ENCODE results near the gene MRGPRF.

Gene MRGPRF

DNA sequence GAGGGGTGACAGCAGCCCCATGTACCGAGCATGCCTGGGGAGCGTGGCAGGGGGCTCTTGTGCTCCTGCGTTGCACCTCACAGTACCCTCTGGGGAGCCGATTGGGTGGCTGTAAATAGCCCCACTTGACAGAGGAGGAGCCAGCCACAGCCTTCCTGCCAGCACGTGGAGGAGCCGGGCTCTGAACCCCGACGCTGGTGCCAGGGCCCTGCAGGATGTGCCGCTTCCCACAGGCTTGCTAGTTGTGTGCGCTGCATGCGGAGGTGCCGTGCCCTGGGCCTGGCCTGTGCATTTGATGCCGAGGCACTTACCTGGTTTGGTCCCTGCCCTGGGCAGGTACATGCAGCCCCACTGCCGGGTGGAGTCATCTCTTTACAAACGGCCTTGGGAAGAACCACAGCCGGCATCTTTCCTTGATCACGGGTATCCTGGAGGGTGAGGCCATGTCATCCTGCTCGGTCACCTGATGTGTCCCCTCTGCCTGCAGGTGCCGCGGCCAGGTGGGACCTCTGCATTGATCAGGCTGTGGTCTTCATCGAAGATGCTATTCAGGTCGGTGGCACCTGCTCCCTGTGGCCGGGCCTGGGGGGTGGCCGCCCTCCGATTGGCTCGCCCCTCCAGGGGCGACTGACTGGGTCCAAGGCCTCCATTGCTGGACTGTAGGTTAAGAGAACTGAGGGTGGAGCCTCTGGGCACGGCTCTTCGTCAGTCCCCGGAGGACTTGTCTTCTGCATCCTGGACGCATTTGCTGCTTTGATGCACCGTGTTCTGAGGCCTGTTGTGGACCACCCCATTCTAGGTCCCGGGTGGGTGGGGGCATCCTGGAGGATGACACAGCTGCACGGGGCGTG is 40.7 kb upstream of the MRGPRF start:
- no peak for DNase-seq (ENCODE audit: low spot score)
- TF ChIP-seq CTCF (IDR thresholded peaks at IDR 0.05; ENCODE audit: extremely low read depth, missing control alignments): no peak

- no peak for DNase-seq (ENCODE audit: low spot score)
- no peak for TF ChIP-seq CTCF (IDR thresholded peaks at IDR 0.05; ENCODE audit: extremely low read depth, missing control alignments)
Observed at GRCh38 chr11:69053169-69053477, 40.1 kb upstream of the MRGPRF start.

DNA sequence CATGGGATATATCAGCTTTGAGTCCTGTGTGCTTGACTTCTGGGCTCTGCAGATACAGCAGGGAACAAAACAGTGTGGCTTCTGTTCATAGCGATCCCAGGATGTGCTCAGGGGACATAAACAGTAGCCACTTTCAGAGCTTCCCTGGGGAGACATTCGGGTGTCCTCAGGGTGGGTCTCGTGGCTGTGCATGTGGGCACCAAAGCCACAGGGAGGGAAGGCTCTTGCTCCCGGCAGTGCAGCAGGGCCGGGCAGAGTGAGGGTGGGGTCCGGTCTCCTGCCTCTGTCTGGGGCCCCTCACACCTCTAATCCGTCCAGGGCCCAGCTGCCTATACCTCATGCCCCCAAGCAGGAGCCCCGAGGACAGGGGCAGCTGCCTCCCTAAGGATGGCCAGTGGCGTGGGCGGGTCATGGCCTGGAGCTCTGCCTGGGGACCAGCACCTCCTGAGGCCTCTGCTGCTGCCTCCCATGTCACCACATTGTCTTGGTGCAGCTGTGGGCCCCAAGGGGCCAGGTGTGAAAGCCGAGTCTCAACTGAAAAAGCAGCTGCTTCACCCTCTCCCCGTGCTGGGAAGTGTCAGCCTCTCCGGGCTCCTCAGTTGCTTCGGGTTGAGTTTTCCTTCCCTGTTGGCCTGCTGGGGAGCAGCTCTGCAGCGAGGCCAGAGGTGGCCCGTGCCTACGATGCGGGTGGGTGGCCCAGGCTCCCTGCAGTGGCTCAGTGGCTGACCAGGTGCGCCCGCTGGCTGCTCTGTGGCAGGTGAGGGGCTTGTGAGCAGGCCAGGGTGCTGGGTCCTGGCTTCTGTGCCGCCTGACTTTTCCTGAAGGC is 39.5 kb upstream of the MRGPRF start:
- no peak for TF ChIP-seq CTCF (IDR thresholded peaks at IDR 0.05; ENCODE audit: extremely low read depth, missing control alignments)
- peak; percentile 71 for DNase-seq (ENCODE audit: low spot score)

DNA sequence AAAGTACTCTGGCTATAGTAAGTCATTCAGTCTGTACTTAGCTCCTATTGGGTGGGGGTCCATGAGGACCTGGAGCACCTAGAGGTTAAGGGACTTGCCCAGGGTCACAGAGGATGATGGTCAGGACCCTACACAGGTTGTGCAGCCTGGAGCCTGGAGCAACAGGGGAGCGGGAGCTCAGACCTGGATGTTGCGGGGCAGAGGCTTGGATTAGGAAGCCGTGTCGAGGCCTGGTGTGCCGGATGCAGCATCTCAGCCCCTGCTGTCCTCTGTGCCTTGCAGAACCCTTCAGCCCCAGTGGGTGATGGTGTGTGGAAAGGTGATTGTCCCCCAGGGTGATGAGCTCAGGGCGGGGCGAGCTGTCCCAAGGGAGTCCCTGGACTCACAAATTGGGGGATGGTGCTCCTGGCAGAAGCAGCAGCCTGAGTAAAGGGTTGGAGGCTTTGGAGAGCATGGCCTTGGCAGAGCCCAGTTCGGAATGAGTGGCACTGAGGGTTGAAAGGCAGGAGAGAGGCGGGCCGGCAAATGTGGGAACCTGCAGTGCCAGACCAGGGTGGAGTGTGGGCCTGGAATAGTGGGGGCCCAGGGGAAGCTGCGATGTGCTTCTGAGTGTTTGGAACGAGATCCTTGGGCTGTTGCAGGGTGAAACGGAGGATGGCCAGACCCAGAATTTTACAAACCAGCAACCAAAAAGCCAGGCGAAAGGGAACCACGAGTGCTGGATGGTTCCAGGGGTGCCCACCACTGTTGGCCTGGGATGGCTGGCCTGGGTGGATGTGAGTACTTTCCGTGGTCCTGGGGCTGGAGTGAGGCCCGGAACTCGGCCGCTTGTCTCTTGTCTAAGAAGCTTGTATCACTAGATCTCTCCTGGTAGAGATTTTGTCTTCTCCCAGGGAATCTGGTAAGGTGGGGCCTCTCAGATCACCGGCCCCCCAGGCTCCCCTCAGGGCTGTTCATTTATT is 38.6 kb upstream of the MRGPRF start:
- no peak for DNase-seq (ENCODE audit: low spot score)
- TF ChIP-seq CTCF (IDR thresholded peaks at IDR 0.05; ENCODE audit: extremely low read depth, missing control alignments): no peak

DNA sequence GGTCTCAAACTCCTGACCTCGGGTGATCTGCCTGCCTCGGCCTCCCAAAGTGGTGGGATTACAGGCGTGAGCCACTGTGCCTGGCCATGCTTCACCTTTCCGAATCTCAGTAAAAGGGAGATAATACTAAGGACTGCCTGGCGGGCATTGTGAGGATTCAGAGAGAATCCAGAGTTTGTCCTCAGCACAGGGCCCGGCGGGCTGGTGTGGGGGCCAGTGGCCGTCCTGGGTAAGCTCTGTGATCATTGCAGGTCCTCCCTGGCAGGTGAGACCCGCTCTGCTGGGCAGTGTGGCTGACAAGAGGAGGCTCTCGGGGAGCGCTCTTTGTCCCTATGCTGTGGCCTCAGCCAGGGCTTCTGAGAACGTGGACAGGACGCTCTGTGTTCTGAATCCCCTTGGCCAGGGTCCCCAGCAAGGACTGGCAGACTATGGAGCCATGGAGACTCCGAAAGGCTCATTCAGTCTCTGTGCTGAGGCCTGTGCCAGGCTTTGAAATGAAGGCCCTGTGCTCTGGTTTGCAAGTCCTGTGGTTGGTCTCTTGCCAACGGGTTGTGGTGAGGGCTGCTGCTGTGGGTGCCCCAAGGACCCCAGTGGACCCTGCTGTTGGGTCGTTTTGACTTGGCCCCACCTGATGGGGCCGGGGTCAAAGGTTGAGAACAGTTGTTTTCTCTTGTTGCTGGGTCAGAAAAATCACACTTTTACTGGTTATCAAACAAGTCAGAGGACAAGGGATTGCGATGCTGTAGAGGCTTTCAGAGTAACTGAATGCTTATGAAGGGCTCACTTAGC is 37.7 kb upstream of the MRGPRF start:
- TF ChIP-seq CTCF (IDR thresholded peaks at IDR 0.05; ENCODE audit: extremely low read depth, missing control alignments): no peak

GRCh38 chr11:69049490-69049867 is 36.4 kb upstream of the MRGPRF start:
- TF ChIP-seq CTCF (IDR thresholded peaks at IDR 0.05; ENCODE audit: extremely low read depth, missing control alignments): no peak
- no peak for DNase-seq (ENCODE audit: low spot score)

More for the DNA sequence above, 37.7 kb upstream of the MRGPRF start:
- no peak for DNase-seq (ENCODE audit: low spot score)

Measured in GM20000 (cell line).